Endothelial cell of hepatic sinusoid (primary cell): ENCODE results near the gene CCDC85C.

Experiments used
- in situ Hi-C: cut with HindIII; loops from 2 replicates; pipeline ENCODE4 v1.10.0; 2017; ENCODE audit warnings: low sequenced_read_pairs

CCDC85C gene

GRCh38 chr14:99609245-99610170 is 5.5 kb upstream of the CCDC85C start:
- in situ Hi-C loops: loop anchor here (10.0 kb wide), 1 partner anchor 115 kb away; no protein-coding TSS in a partner anchor

- in situ Hi-C loops: no loop called here
These were observed 4.6 kb upstream of the CCDC85C start for GRCh38 chr14:99608591-99608990.

DNA sequence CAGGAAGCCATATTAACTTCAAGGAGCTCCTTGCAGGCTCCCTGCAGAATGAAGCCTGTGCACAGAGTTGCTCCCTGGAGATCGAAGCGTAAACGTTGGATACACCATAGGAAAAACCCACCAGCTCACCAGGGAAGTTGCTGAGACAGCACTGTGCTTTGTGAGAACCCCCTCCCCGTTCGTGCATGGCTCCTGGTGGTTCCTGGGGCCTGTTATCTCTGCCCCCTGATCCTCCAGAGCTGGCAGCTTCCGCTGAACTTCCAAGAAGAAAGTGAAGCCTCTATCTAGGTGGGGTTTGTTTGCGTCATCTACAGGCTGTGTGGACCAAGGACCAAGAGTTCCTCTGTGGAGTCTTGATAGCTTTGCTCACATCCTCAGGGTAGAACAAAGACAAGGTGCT is 2.4 kb upstream of the CCDC85C start:
- in situ Hi-C loops: no loop called here

DNA sequence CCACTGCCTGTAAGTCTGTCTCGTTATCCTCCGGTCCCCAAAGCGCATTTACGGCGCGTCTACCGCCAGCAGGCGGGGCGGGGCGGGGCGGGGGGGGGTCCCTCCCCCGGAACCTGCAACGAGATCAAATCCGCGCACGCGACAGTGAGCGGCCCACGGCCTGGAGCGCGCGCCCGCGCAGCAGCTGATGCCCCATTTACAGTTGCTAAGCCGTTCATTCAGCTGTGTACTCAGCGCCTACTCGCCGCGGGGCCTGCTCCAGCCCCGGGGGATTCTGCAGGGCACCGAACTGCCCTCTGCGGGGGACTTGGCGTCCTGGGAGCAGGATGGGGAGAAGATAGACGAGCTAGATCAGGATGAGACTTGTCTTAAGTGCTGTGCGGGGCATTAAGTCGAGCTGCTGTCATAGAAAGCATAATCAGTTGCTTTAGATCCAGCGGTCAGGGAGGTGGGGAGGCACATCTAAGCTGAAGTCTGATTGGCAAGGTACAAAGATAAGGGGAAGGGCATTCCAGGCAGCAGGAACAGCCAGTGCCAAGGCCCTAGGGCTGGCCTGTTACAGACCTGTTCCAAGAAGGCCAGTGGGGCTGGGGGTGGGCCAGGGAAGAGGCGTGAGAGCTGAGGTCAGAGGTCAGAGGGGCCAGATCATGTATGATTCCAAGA is 1.4 kb upstream of the CCDC85C start:
- in situ Hi-C loops: no loop called here

DNA sequence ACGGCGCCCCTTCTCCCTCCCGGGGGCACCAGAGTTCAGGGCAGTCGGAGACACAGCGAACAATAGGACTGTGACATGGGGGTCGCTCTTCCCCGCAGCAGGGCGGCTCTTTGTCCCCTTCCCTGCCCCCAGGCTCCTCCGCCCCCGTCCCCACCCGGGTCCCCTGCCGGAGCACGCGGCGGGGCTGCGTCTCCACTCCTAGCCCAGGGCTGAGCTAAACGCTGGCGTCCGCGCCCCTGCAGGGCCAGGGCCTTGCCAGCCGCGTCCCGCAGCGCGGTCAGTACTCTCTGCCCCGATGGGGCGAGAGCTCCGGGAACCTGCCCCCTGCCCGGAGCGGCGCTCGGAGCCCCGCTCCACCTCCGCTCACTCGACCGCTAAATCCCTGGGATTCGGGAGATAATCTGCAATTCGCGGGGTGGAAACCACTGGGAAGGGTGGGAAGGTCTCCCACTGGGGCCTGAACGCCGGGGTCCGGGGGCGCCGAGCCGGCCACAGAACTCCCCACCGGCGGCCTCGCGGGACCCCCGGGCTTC is 825 bp upstream of the CCDC85C start:
- in situ Hi-C loops: no loop called here

DNA sequence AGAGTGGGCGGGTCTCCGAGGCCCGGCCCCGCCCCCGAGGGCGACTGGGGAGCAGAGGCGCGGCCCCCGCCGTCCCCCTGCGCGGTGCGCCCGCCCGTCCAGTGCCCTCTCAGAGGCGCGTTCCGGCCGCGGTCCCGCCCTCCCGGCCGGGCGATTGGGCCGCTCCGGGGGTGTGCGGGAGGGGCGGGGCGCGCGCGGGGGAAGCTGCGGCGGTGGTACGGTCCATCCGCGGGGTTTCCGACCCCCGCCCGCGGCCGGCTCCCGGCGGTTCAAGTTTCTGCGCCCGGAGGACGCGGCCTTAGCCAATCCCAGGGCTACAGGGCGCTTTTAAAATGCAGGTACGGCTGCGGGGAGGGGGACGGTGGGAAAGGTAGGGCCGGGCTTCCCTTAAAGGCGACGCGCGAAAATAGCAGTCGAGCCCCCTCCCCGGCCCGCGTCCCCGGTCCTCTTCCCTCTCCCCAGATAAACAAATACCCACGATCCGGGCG is 315 bp upstream of the CCDC85C start:
- in situ Hi-C loops: no loop called here

DNA sequence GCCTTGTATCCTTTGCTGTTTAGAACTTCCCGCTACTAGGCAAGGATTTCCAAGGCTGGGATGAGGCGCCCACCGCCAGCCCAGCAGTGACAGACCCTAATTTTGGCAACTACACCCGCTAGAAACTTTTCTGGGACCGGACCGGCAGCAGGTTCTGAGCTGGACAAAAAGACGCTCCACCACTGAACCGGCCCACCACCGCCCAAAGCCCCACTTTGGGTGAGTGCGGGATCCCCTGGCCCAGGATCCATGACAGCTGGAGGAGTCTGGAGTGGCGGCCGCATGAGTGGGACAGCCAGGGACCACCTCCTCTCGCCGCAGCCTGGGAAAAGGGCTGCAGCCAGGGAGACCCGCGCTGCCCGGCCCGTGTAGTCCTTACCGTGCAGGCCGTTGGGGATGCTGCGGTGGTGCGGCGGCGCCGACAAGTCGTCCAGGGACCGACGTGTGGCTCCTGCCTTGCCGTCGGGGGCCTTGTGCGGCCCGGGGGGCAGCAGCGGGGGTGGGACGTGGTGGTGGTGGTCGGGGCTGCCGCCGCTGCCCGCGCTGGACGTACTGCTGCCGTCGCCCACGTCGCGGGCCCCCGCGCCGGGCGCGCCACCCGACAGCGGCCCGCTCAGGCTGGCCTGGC is 1.1 kb downstream of the CCDC85C start:
- in situ Hi-C loops: no loop called here

- in situ Hi-C loops: no loop called here
These were observed 1.8 kb downstream of the CCDC85C start for GRCh38 chr14:99602054-99602787.

DNA sequence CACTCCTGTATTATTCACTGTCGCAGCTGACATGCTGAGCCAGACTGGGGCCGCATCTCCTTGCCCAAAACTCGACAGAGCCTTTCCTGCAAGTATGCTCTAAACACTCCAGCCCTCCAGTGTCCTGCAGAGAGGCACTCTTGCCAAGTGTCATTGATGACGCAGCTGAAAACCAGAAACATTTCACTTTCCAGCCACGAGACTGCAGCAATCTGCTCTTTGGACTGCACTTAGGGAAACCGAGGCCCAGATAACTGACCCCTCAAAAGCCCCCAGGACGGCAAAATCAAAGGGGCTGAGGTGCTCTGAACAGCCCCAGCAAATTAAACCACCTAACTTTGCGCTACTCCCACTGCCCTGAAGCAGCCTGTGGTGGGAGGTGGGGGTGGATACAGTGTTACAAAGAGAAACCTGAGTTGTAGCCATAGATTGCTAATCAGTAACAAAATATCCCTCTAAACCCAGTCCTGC is 2.6 kb downstream of the CCDC85C start:
- in situ Hi-C loops: no loop called here

DNA sequence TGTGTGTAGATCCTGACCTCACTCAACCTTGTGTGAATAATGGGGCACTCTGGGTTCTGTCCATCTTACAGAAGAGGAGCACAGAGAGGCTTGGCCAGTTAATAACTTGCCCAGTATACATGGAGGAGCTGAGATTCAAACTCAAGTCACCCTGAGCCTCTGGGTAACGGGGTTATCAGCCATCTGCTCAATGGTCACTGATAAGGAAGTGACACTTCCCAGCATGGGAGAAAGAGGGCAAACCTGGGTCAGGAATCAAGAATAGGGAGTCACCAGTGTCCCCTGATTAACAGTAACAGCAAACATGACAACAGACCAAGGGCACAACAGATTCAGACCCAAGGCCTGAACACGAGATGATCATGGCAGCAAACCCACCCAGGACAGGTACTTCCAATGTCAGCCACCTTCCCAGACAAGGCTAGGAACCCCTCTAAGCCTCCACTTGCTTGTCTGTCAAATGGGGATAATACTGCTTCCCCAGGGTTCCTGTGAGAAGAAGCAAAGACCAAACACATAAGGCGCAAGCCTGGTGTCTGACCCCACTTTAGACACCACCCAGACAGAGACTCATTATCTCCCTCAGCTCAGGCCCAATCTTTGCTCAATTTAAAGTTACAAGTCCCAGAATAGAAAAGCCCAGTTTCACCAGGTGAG is 3.6 kb downstream of the CCDC85C start:
- in situ Hi-C loops: no loop called here

- in situ Hi-C loops: no loop called here
These were observed 4.6 kb downstream of the CCDC85C start for GRCh38 chr14:99599393-99599792.

DNA sequence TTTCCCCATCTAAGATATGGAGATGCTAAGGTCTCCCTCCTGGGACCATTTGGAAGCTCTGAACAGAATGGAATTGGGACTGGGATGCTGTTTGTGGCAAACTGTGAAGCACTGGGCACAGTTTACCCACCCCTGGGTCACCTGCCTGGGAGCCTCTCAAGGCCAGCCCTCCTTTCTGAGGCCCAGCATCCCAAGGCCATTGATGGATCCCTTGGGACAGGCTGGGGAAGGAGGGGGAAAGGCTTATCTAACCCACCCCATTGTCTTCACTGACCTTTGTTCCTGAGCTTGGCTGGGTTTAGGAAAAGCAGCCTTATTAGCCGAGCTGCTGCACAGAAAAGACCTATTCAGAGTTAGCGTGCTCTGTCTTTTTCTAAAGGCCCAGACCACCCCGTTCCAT is 5.2 kb downstream of the CCDC85C start:
- in situ Hi-C loops: no loop called here

- in situ Hi-C loops: no loop called here
These were observed 6.0 kb downstream of the CCDC85C start for GRCh38 chr14:99597911-99598600.

- in situ Hi-C loops: no loop called here
These were observed 7.2 kb downstream of the CCDC85C start for GRCh38 chr14:99596772-99597171.

- in situ Hi-C loops: no loop called here
These were observed 7.9 kb downstream of the CCDC85C start for GRCh38 chr14:99596071-99596627.

DNA sequence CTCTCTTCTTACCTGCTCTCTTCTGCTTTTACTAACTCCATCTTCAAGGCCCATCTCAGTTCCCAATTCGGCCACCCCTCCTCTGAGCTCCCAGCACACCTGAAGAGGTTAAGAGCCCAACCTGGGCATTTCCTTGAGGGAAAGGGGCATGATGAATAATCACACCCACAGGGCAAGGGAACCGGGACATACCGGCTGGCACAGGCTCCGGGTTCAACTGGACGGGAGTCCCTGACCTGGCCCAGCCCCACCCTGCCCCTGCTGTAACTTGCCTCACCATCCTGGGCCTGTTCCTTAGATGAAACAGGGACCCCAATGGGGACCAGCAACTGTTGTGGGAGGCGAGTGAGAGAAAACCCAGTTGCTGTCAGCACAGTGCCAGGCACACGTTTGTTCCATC is 8.5 kb downstream of the CCDC85C start:
- in situ Hi-C loops: no loop called here

DNA sequence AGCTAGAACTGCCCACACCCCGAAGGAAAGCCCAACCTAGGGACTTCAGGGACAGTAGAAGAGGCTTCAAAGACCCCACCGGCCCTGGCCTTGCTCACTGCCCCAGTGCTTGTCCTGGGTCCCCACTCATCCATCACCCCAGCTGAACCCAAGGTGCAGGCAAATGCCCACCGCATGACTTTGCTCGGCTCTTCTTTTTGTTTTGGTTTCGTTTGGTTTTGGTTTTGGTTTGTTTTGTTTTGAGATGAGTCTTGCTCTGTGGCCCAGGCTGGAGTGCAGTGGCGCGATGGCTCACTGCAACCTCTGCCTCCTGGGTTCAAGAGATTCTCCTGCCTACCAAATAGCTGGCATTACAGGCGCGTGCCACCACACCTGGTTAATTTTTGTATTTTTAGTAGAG is 9.0 kb downstream of the CCDC85C start:
- in situ Hi-C loops: no loop called here

- in situ Hi-C loops: loop anchor here (5.0 kb wide), 1 partner anchor 47 kb away; no protein-coding TSS in a partner anchor
These were observed 9.8 kb downstream of the CCDC85C start for GRCh38 chr14:99593971-99594841.
